Measurements from ENCODE around the gene SND1. TPM values are rescaled to one million over a fixed set of nuclear protein-coding genes. Genes with fewer than 3 reads are reported as not detected.

Gene SND1
- total and polyA plus RNA-seq, 10 donors, result 61.7 to 173 (median 116) TPM

DNA sequence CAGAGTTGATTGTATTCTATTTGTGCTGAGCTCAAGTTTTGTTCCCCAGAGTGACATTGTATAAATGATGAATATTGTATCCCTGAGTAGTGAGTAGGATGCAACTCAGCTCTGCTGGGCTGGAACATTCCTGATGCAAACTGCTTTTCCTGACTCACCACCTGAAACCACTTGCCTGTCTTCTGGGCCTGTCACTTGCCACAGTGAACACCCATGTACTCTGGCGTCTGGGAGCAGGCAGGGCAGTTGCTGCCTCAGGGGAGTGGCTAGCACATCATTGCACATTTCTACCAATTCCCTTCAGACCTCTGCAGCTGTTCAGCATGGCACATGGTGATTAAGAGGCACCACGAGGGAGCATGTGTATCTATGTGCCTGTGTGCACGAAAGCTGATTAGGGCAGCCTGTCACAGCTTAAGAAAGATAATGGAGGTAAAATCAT lies 157.3 kb downstream of the SND1 start:
- Histone ChIP-seq H3K9me3 (no peaks in the 10 kb centered on the region), H3K27ac (no peak overlapping the region), H3K36me3 (peaks cover 0 to 42% (median 5%) of the 10 kb centered on the region in 6 donors), H3K4me3 (no peak overlapping the region), H3K27me3 (replicated peaks in 1 of 7) (no peaks in the 10 kb centered on the region), H3K4me1 (peaks cover 0 to 20% (median 5%) of the 10 kb centered on the region in 6 donors)
- TF ChIP-seq POLR2AphosphoS5 (IDR thresholded peaks at IDR 0.05) (no peak), POLR2A (IDR thresholded peaks at IDR 0.05) (no peak)
- TF ChIP-seq, protein P1, sequence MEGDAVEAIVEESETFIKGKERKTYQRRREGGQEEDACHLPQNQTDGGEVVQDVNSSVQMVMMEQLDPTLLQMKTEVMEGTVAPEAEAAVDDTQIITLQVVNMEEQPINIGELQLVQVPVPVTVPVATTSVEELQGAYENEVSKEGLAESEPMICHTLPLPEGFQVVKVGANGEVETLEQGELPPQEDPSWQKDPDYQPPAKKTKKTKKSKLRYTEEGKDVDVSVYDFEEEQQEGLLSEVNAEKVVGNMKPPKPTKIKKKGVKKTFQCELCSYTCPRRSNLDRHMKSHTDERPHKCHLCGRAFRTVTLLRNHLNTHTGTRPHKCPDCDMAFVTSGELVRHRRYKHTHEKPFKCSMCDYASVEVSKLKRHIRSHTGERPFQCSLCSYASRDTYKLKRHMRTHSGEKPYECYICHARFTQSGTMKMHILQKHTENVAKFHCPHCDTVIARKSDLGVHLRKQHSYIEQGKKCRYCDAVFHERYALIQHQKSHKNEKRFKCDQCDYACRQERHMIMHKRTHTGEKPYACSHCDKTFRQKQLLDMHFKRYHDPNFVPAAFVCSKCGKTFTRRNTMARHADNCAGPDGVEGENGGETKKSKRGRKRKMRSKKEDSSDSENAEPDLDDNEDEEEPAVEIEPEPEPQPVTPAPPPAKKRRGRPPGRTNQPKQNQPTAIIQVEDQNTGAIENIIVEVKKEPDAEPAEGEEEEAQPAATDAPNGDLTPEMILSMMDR (IDR thresholded peaks at IDR 0.05 in 8 of 11, conservative IDR thresholded peaks at IDR 0.05 in 3 of 11), result no peak
- no peak for DNase-seq
- 77 to 86% (median 83%) methylated on average over 3 of the region's 3 CpGs for WGBS, 5 donors
- intact Hi-C loops (cut with DNase I; ENCODE audit: low total_unique reads), result no loop called here

DNA sequence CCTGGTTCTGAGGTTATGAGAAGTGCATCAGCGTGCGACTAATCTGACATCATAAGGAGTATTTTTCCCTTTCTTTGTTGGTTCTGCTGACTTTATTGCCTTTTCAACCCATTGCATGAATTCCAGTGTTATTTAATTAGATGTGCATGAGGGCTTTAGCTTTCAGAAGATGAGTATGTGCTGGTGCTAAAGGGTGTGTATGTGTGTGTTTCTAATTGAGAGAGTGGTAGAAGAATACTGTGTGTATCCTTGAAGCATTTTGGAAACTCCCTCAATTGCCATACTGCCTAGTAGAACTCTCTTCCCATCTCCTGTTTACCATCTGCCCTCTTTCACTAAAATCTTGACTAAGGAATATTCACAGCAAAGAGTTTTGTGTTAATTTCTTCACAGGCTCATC lies 158.1 kb downstream of the SND1 start:
- H3K27me3 ChIP-seq (replicated peaks in 1 of 7), result no peaks in the 10 kb centered on the region
- no peaks in the 10 kb centered on the region for H3K9me3 ChIP-seq
- H3K4me3 ChIP-seq, result no peak overlapping the region
- DNase-seq, result no peak
- H3K4me1 ChIP-seq, result peaks cover 0 to 20% (median 5%) of the 10 kb centered on the region in 6 donors
- intact Hi-C loops (cut with DNase I; ENCODE audit: low total_unique reads), result no loop called here
- TF ChIP-seq, protein P1 (IDR thresholded peaks at IDR 0.05 in 8 of 11, conservative IDR thresholded peaks at IDR 0.05 in 3 of 11), result no peak
- WGBS, 5 donors, result 96 to 99% (median 97%) methylated on average over 2 of the region's 2 CpGs
- no peak overlapping the region for H3K27ac ChIP-seq
- H3K36me3 ChIP-seq, result peaks cover 0 to 35% (median 5%) of the 10 kb centered on the region in 6 donors

GRCh38 chr7:127810696-127811660 lies 159.0 kb downstream of the SND1 start:
- H3K27ac ChIP-seq, result no peak overlapping the region
- H3K4me3 ChIP-seq, result no peak overlapping the region
- 96 to 97% (median 97%) methylated on average over 5 of the region's 5 CpGs for WGBS, 5 donors
- intact Hi-C loops (cut with DNase I; ENCODE audit: low total_unique reads), result no loop called here
- H3K27me3 ChIP-seq (replicated peaks in 1 of 7), result no peaks in the 10 kb centered on the region
- H3K4me1 ChIP-seq, result peaks cover 0 to 20% (median 5%) of the 10 kb centered on the region in 6 donors
- TF ChIP-seq, protein P1 (IDR thresholded peaks at IDR 0.05 in 8 of 11, conservative IDR thresholded peaks at IDR 0.05 in 3 of 11), result no peak
- TF ChIP-seq POLR2A (IDR thresholded peaks at IDR 0.05), result no peak
- TF ChIP-seq POLR2AphosphoS5 (IDR thresholded peaks at IDR 0.05), result no peak
- no peak for DNase-seq
- H3K36me3 ChIP-seq, result peaks cover 0 to 32% (median 5%) of the 10 kb centered on the region in 6 donors
- H3K9me3 ChIP-seq, result no peaks in the 10 kb centered on the region

GRCh38 chr7:127812540-127812939 lies 160.5 kb downstream of the SND1 start:
- Histone ChIP-seq H3K4me3 (no peak overlapping the region), H3K4me1 (peaks cover 0 to 19% (median 5%) of the 10 kb centered on the region in 6 donors), H3K27me3 (replicated peaks in 1 of 7) (no peaks in the 10 kb centered on the region), H3K9me3 (no peaks in the 10 kb centered on the region), H3K36me3 (peaks cover 0 to 28% (median 5%) of the 10 kb centered on the region in 6 donors), H3K27ac (no peak overlapping the region)
- TF ChIP-seq, protein P1 (IDR thresholded peaks at IDR 0.05 in 8 of 11, conservative IDR thresholded peaks at IDR 0.05 in 3 of 11), result no peak
- intact Hi-C loops (cut with DNase I; ENCODE audit: low total_unique reads), result no loop called here
- no peak for DNase-seq
- WGBS, 5 donors, result 84 to 90% (median 90%) methylated on average over 3 of the region's 3 CpGs
